WERI-Rb-1 (cell line): ENCODE data around the gene RUBCN.
"Not testable (repeated sequence)": the region's sequence is repeated elsewhere in the genome, so short reads cannot be mapped to it uniquely, and the experiment has no call there.

Source experiments
- DNase-seq: peaks from one replicate; pipeline ENCODE4 v3.0.0-alpha.2; 2020
- H3K27ac ChIP-seq: fragments of 250-450 bp; sonication (Bioruptor Pico); 2 replicates; pipeline ENCODE4 v1.5.1; 2020; ENCODE audit warnings: mild to moderate bottlenecking, moderate library complexity
- H3K27me3 ChIP-seq: fragments of 250-450 bp; sonication (Bioruptor Pico); 2 replicates; pipeline ENCODE4 v1.5.1; 2021; ENCODE audit warnings: mild to moderate bottlenecking, low read depth, moderate library complexity; ENCODE audit not compliant: insufficient read depth, severe bottlenecking
- H3K36me3 ChIP-seq: fragments of 250-450 bp; sonication (Bioruptor Pico); 2 replicates; pipeline ENCODE4 v1.5.1; 2020; ENCODE audit warnings: mild to moderate bottlenecking, moderate library complexity
- H3K4me3 ChIP-seq: 2 replicates; pipeline ENCODE4 v1.5.1; 2011; ENCODE audit warnings: low read depth, mild to moderate bottlenecking, control low read depth, low read length
- H3K9me3 ChIP-seq: fragments of 250-450 bp; sonication (Bioruptor Pico); 2 replicates; pipeline ENCODE4 v1.5.1; 2021; ENCODE audit warnings: mild to moderate bottlenecking, moderate library complexity; ENCODE audit not compliant: severe bottlenecking
- CTCF ChIP-seq: IDR thresholded peaks from 2 replicates; pipeline ENCODE4 v1.5.1; 2011; ENCODE audit warnings: low read depth, mild to moderate bottlenecking, control low read depth, inconsistent platforms, low read length

The RUBCN gene

DNA sequence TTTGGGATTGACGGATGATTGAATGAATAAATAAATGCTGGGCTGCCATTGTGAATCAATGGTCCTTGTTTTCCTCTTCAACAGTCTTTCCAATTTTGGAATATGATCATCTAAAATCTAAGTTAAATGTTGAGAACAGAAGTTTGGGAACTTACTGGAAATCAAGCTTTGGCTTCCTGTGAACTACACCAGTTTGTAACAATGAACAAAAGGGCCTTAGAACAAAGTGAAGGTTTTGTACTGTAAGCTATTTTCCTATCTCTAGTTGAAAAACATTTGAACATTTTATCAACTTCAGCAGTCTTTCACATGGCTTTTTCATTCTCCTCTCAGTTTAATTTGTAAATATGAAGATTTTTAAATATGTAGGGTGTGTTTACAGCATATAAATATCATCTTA lies 66.3 kb downstream of the RUBCN start:
- no peak for DNase-seq
- Histone ChIP-seq H3K27ac (no peak overlapping the region), H3K9me3 (no peaks in the 10 kb centered on the region), H3K4me3 (no peak overlapping the region), H3K27me3 (no peaks in the 10 kb centered on the region), H3K36me3 (no peaks in the 10 kb centered on the region)
- no peak for TF ChIP-seq CTCF

- Histone ChIP-seq H3K27ac (no peak overlapping the region), H3K4me3 (no peak overlapping the region)
- DNase-seq = no peak
Measured at GRCh38 chr3:197667968-197668367, 68.7 kb downstream of the RUBCN start.

DNA sequence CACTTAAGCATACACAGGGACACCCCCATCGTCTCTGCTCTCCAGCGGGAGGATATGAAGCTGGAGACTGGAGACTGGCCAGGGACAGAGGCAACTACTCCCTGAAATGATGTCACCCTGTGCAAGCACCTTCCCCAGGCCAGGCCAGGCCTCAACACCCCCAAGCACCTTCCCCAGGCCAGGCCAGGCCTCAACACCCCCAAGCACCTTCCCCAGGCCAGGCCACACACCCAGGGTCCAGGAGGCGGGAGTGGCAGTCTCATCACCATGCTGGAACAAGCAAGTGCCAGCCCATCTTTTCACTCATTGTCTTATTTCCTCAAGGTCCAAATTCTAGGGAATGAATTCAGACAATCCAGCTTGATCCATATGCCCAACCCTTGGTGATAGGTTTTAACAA lies 69.4 kb downstream of the RUBCN start:
- H3K9me3 ChIP-seq, H3K36me3 ChIP-seq, H3K27me3 ChIP-seq, H3K27ac ChIP-seq, H3K4me3 ChIP-seq, DNase-seq: not testable (repeated sequence)

More at GRCh38 chr3:197667968-197668367, 68.7 kb downstream of the RUBCN start:
- Histone ChIP-seq H3K9me3 (no peaks in the 10 kb centered on the region), H3K36me3 (no peaks in the 10 kb centered on the region), H3K27me3 (no peaks in the 10 kb centered on the region)
- TF ChIP-seq CTCF = no peak

- H3K27me3 ChIP-seq, H3K36me3 ChIP-seq, H3K4me3 ChIP-seq, H3K9me3 ChIP-seq, DNase-seq, H3K27ac ChIP-seq: not testable (repeated sequence)
Measured at GRCh38 chr3:197666221-197666842, 70.4 kb downstream of the RUBCN start.

DNA sequence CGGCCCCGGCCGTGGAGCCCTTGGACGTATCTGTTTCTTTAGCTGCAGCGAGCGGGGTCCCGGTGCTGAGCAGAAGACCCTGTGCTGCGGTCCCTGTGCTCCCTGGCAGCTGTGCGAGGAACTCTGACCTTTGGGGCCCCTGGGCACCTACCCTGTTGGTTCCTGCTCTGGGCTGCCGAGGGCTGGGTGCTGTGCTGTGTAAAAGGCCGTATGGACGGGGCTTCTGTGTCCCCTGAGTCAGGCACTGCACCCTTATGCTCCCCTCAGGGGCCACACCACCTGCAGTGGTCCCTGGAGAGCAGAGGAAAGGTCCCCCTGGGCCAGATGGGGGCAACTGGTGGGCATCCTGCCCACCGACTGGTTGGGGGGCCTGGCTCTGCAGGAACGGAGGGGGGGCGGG lies 71.2 kb downstream of the RUBCN start:
- not testable (repeated sequence) for H3K4me3 ChIP-seq, H3K27me3 ChIP-seq, DNase-seq, H3K36me3 ChIP-seq, H3K27ac ChIP-seq, H3K9me3 ChIP-seq

GRCh38 chr3:197665142-197665491 lies 71.6 kb downstream of the RUBCN start:
- not testable (repeated sequence) for H3K9me3 ChIP-seq, H3K36me3 ChIP-seq, DNase-seq, H3K27me3 ChIP-seq, H3K27ac ChIP-seq
- peak overlapping the region; percentile 22; the same call in 1 of the 2 replicates for H3K4me3 ChIP-seq

DNA sequence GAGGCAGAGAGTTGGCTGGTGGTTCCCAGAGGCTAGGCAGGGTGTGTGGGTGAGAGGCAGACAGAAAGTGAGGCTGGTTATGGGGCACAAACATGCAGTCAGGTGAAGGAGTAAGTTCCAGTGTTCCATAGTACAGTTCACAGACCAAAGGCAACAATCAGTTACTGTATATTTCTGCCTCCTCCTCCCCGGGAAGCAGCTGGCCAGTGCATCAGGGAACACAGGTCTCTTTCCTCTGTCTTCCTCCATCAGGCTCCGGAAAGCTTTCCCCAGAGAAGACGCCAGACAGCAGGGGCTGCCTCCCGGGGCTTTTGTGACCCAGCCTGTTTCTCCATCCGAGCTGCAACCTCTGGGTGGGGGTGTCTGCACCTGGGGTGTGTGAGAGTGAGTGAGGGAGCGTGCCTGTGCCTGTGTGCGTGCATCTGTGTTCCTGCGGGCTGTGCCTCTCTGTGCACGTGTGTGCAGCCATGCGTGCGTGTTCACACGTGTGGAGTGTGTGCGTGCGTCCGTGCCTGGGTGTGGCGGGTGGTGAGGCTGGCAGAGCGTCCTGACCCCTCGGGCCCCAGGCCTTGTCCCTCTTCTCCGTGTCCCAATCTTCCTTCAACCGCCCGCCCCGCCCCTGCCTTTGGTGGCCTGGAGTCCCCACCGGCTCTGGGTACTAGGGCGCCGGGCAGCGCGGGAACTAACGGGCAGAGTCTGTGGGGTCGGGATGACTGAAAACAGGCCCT lies 72.1 kb downstream of the RUBCN start:
- not testable (repeated sequence) for H3K27me3 ChIP-seq, H3K27ac ChIP-seq, H3K36me3 ChIP-seq, H3K9me3 ChIP-seq
- DNase-seq = peak; percentile 7
- peak overlapping the region; percentile 22; the same call in 1 of the 2 replicates for H3K4me3 ChIP-seq

DNA sequence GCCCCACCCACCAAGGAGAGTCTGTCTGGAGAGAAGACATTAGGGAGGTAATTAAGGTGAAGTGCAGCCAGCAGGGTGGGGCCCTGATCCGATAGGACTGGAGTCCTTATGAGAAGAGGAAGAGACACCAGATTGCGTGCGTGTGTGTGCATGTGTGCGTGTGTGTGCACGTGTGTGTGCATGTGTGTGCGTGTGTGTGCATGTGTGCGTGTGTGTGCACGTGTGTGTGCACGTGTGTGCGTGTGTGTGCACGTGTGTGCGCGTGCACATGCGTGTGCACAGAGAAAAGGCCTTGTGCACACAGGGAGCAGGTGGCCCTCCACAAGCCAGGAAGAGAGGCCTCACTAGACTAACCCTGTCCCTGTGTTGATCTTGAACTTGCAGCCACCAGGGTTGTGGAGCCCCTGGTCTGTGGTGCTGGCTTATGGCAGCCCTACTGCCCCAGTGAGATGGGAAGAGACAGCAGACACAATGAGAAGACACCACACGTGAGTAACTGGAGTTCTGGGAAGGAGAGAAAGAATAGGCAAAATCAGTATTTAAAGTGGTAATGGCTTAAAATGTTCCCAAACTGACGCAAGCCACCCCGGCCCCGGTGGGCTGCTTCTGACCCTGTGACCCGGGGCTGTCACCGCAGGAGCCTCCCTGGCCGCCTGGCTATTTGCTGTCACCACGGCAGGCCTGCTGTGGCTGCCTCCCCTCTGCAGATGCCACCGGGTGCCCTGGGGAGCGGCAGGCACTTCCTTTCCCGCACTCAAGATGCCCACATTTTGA lies 73.2 kb downstream of the RUBCN start:
- H3K27ac ChIP-seq, H3K36me3 ChIP-seq: not testable (repeated sequence)

GRCh38 chr3:197662352-197662751 lies 74.4 kb downstream of the RUBCN start:
- H3K9me3 ChIP-seq, H3K27ac ChIP-seq, H3K27me3 ChIP-seq, H3K4me3 ChIP-seq, H3K36me3 ChIP-seq, DNase-seq: not testable (repeated sequence)

More for the DNA sequence above, 73.2 kb downstream of the RUBCN start:
- H3K27me3 ChIP-seq, H3K4me3 ChIP-seq, DNase-seq, H3K9me3 ChIP-seq: not testable (repeated sequence)

GRCh38 chr3:197661874-197662273 lies 74.8 kb downstream of the RUBCN start:
- not testable (repeated sequence) for H3K27ac ChIP-seq, H3K9me3 ChIP-seq

GRCh38 chr3:197661234-197661834 lies 75.4 kb downstream of the RUBCN start:
- not testable (repeated sequence) for H3K9me3 ChIP-seq, H3K27ac ChIP-seq, H3K27me3 ChIP-seq, DNase-seq, H3K4me3 ChIP-seq, H3K36me3 ChIP-seq

More at GRCh38 chr3:197661874-197662273, 74.8 kb downstream of the RUBCN start:
- H3K27me3 ChIP-seq, H3K4me3 ChIP-seq, H3K36me3 ChIP-seq, DNase-seq: not testable (repeated sequence)

GRCh38 chr3:197659701-197660100 lies 77.0 kb downstream of the RUBCN start:
- not testable (repeated sequence) for H3K9me3 ChIP-seq, H3K27me3 ChIP-seq, DNase-seq, H3K36me3 ChIP-seq, H3K27ac ChIP-seq, H3K4me3 ChIP-seq
